A673 (cell line): ENCODE results near the gene F8.

Experiments
- EZH2 ChIP-seq: fragments of 200-600 bp; sonication (generic); IDR thresholded peaks from 2 replicates; pipeline ENCODE4 v1.6.1; 2017; ENCODE audit warnings: borderline replicate concordance, low read depth, mild to moderate bottlenecking, mixed read lengths, antibody characterized with exemption, low read length; ENCODE audit not compliant: poor library complexity, severe bottlenecking
- TF ChIP-seq, protein P1 (sequence below): fragments of 300-800, 200-600 bp; sonication (generic); conservative IDR thresholded peaks from 2 replicates; pipeline ENCODE4 v1.5.1; 2017; ENCODE audit warnings: low read depth, mild to moderate bottlenecking, antibody characterized with exemption, low read length, moderate library complexity, mixed read lengths

- TF ChIP-seq, protein P1, sequence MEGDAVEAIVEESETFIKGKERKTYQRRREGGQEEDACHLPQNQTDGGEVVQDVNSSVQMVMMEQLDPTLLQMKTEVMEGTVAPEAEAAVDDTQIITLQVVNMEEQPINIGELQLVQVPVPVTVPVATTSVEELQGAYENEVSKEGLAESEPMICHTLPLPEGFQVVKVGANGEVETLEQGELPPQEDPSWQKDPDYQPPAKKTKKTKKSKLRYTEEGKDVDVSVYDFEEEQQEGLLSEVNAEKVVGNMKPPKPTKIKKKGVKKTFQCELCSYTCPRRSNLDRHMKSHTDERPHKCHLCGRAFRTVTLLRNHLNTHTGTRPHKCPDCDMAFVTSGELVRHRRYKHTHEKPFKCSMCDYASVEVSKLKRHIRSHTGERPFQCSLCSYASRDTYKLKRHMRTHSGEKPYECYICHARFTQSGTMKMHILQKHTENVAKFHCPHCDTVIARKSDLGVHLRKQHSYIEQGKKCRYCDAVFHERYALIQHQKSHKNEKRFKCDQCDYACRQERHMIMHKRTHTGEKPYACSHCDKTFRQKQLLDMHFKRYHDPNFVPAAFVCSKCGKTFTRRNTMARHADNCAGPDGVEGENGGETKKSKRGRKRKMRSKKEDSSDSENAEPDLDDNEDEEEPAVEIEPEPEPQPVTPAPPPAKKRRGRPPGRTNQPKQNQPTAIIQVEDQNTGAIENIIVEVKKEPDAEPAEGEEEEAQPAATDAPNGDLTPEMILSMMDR: no peak
- no peak for TF ChIP-seq EZH2
These were observed 41.5 kb downstream of the F8 start for GRCh38 chrX:154981116-154981411.
